ENCODE results near the gene ADAMTS15. TPM values are rescaled to one million over a fixed set of nuclear protein-coding genes. Genes with fewer than 3 reads are reported as not detected.

The ADAMTS15 gene
- total RNA-seq, 3 donors from 2014 or later = 17.9 to 22.6 (median 21.9) TPM

- intact Hi-C loops (cut with DNase I; ENCODE audit: low total_unique reads) = no loop called here
Observed at GRCh38 chr11:130518164-130518680, 69.8 kb downstream of the ADAMTS15 start.

GRCh38 chr11:130519128-130519932, 70.9 kb downstream of the ADAMTS15 start:
- intact Hi-C loops (cut with DNase I; ENCODE audit: low total_unique reads) = no loop called here
- Histone ChIP-seq H3K9me3 (no peaks in the 10 kb centered on the region), H3K4me3 (no peak overlapping the region), H3K4me1 (no peaks in the 10 kb centered on the region), H3K36me3 (no peaks in the 10 kb centered on the region), H3K27me3 (no peaks in the 10 kb centered on the region), H3K27ac (peak overlapping the region; percentile 78 to 88)
- DNase-seq (ENCODE audit: low spot score in 2 of 2) = no peak
- peak in 1 of 3 donors; percentile 35 for TF ChIP-seq POLR2AphosphoS5 (IDR thresholded peaks at IDR 0.05)
- no peak for TF ChIP-seq POLR2A (IDR thresholded peaks at IDR 0.05)
- TF ChIP-seq CTCF (IDR thresholded peaks at IDR 0.05) = no peak

More at GRCh38 chr11:130518164-130518680, 69.8 kb downstream of the ADAMTS15 start:
- no peak overlapping the region for H3K27ac ChIP-seq
- H3K27me3 ChIP-seq = no peaks in the 10 kb centered on the region
- no peaks in the 10 kb centered on the region for H3K4me1 ChIP-seq
- H3K9me3 ChIP-seq = no peaks in the 10 kb centered on the region
- DNase-seq (ENCODE audit: low spot score in 2 of 2) = no peak
- H3K36me3 ChIP-seq = no peaks in the 10 kb centered on the region
- no peak overlapping the region for H3K4me3 ChIP-seq
- TF ChIP-seq CTCF (IDR thresholded peaks at IDR 0.05) (no peak), POLR2AphosphoS5 (IDR thresholded peaks at IDR 0.05) (no peak), POLR2A (IDR thresholded peaks at IDR 0.05) (no peak)

GRCh38 chr11:130520271-130520671, 71.8 kb downstream of the ADAMTS15 start:
- H3K27ac ChIP-seq = peak overlapping the region; percentile 78 to 88
- H3K4me3 ChIP-seq = no peak overlapping the region
- no peaks in the 10 kb centered on the region for H3K9me3 ChIP-seq
- no peak for DNase-seq (ENCODE audit: low spot score in 2 of 2)
- H3K27me3 ChIP-seq = no peaks in the 10 kb centered on the region
- TF ChIP-seq POLR2A (IDR thresholded peaks at IDR 0.05) = no peak
- TF ChIP-seq CTCF (IDR thresholded peaks at IDR 0.05) = no peak
- TF ChIP-seq POLR2AphosphoS5 (IDR thresholded peaks at IDR 0.05) = no peak
- intact Hi-C loops (cut with DNase I; ENCODE audit: low total_unique reads) = no loop called here
- H3K36me3 ChIP-seq = no peaks in the 10 kb centered on the region
- H3K4me1 ChIP-seq = no peaks in the 10 kb centered on the region

- H3K36me3 ChIP-seq = no peaks in the 10 kb centered on the region
- no peaks in the 10 kb centered on the region for H3K27me3 ChIP-seq
- H3K4me1 ChIP-seq = no peaks in the 10 kb centered on the region
- no peak overlapping the region for H3K4me3 ChIP-seq
- no peak for TF ChIP-seq CTCF (IDR thresholded peaks at IDR 0.05)
- TF ChIP-seq POLR2AphosphoS5 (IDR thresholded peaks at IDR 0.05) = peak; percentile 44 to 88 (median 47)
- TF ChIP-seq POLR2A (IDR thresholded peaks at IDR 0.05) = peak; percentile 12
- intact Hi-C loops (cut with DNase I; ENCODE audit: low total_unique reads) = no loop called here
- H3K27ac ChIP-seq = peak overlapping the region; percentile 78 to 95
- DNase-seq (ENCODE audit: low spot score in 2 of 2) = peak in 1 of 2 donors; percentile 60
- H3K9me3 ChIP-seq = no peaks in the 10 kb centered on the region
Observed at GRCh38 chr11:130522284-130522961, 74.0 kb downstream of the ADAMTS15 start.

GRCh38 chr11:130523166-130523565, 74.7 kb downstream of the ADAMTS15 start:
- TF ChIP-seq CTCF (IDR thresholded peaks at IDR 0.05) (no peak), POLR2A (IDR thresholded peaks at IDR 0.05) (no peak), POLR2AphosphoS5 (IDR thresholded peaks at IDR 0.05) (no peak)
- intact Hi-C loops (cut with DNase I; ENCODE audit: low total_unique reads) = no loop called here
- H3K4me1 ChIP-seq = no peaks in the 10 kb centered on the region

More at GRCh38 chr11:130523166-130523565, 74.7 kb downstream of the ADAMTS15 start:
- DNase-seq (ENCODE audit: low spot score in 2 of 2) = no peak
- Histone ChIP-seq H3K4me3 (no peak overlapping the region), H3K9me3 (no peaks in the 10 kb centered on the region), H3K36me3 (no peaks in the 10 kb centered on the region), H3K27ac (peak overlapping the region; percentile 78 to 95), H3K27me3 (no peaks in the 10 kb centered on the region)

All from breast epithelium (tissue), 4 donors.